Common myeloid progenitor, CD34-positive (primary cell): ENCODE results near the gene MUTYH.

Experiments
- CTCF ChIA-PET: fragments of 350-600 bp; sonication (Branson Sonifier 250); formaldehyde crosslinking; loops from one replicate; lab custom pipeline; 2021; ENCODE audit warnings: antibody characterized with exemption; lab: Charles Lee
- POLR2A ChIA-PET: fragments of 350-600 bp; sonication (Branson Sonifier 250); formaldehyde crosslinking; loops from one replicate; lab custom pipeline; 2021; ENCODE audit warnings: antibody characterized with exemption; lab: Charles Lee
- DNase-seq, 3 donors: peaks; one replicate each; pipeline versions ENCODE4 v3.0.0 to v3.0.0-alpha.2; 2013
- H3K27ac ChIP-seq, 2 experiments: 1 replicate in 1 of 2; 2 replicates in 1 of 2; pipeline ENCODE4 v1.7.0; 2013; ENCODE audit warnings: inconsistent platforms in 2 of 2, low read length in 2 of 2, mild to moderate bottlenecking in 2 of 2, low read depth in 1 of 2, moderate library complexity in 1 of 2; ENCODE audit not compliant: severe bottlenecking in 2 of 2, insufficient read depth in 1 of 2, poor library complexity in 1 of 2
- H3K27me3 ChIP-seq, 5 experiments: replicated peaks in 2 of 5; 1 replicate in 3 of 5; 2 replicates in 2 of 5; pipeline versions ENCODE4 v1.6.1 to v1.7.0; 2013; ENCODE audit warnings: low read length in 4 of 5, mild to moderate bottlenecking in 2 of 5, moderate library complexity in 2 of 5, inconsistent platforms in 1 of 5; ENCODE audit not compliant: insufficient read depth in 5 of 5, control insufficient read depth in 4 of 5
- H3K36me3 ChIP-seq, 4 experiments: 1 replicate in 2 of 4; 2 replicates in 2 of 4; pipeline versions ENCODE4 v1.6.1 to v1.7.0; 2013; ENCODE audit warnings: low read length in 3 of 4, control low read depth in 1 of 4, mild to moderate bottlenecking in 1 of 4; ENCODE audit not compliant: control insufficient read depth in 4 of 4, insufficient read depth in 4 of 4
- H3K4me1 ChIP-seq, 4 experiments: 1 replicate in 3 of 4; 2 replicates in 1 of 4; pipeline versions ENCODE4 v1.6.1 to v1.7.1; 2013; ENCODE audit warnings: low read length in 3 of 4, mild to moderate bottlenecking in 3 of 4, control low read depth in 1 of 4, inconsistent platforms in 1 of 4, moderate library complexity in 1 of 4; ENCODE audit not compliant: control insufficient read depth in 4 of 4, insufficient read depth in 4 of 4; ENCODE audit errors: control extremely low read depth in 1 of 4
- H3K4me3 ChIP-seq, 7 experiments: 1 replicate in 4 of 7; 2 replicates in 3 of 7; pipeline versions ENCODE4 v1.5.1 to v1.7.0; 2013; ENCODE audit warnings: mild to moderate bottlenecking in 7 of 7, low read length in 6 of 7, moderate library complexity in 6 of 7, inconsistent platforms in 2 of 7, low read depth in 2 of 7, control low read depth in 1 of 7; ENCODE audit not compliant: insufficient read depth in 4 of 7, control insufficient read depth in 1 of 7; ENCODE audit errors: extremely low read depth in 1 of 7
- H3K9me3 ChIP-seq, 5 experiments: 1 replicate in 4 of 5; 2 replicates in 1 of 5; pipeline versions ENCODE4 v1.6.1 to v1.7.1; 2013; ENCODE audit warnings: low read length in 4 of 5, mild to moderate bottlenecking in 2 of 5, inconsistent platforms in 1 of 5, low read depth in 1 of 5, moderate library complexity in 1 of 5; ENCODE audit not compliant: control insufficient read depth in 4 of 5, insufficient read depth in 2 of 5; ENCODE audit errors: control extremely low read depth in 1 of 5
- WGBS: methylation state at CpG from one replicate; pipeline ENCODE4 v1.1.5; 2013; ENCODE audit not compliant: insufficient coverage; 5-methylcytosine and 5-hydroxymethylcytosine counted together

MUTYH gene

DNA sequence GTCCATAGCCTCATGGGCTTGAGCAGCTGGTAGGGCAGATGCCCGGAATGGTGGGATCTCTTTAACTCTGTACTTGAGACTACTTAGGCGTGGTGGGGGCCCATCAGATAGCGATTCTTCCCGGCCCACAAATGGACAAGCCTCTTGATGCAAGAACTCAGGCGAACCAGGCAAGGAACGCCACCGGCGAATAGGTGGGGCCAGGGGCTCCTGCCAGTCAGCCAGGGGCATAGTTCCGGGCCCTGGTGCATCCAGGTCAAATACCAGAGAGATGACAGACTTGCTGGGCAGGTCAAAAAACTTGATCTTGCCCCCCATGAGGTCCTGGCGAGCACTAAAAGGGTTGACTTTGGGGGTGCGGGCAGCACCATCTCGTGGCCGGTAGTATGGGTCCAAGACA lies 4.8 kb upstream of the MUTYH start:
- H3K4me3 ChIP-seq: no peak overlapping the region
- CTCF ChIA-PET: interaction anchor here (0.7 to 6.9 kb wide), 3 partner anchors 14 to 326 kb away, joined by 3 to 46 read pairs (median 3); no protein-coding TSS in a partner anchor
- 93% methylated on average over 13 of the region's 13 CpGs for WGBS
- POLR2A ChIA-PET: no interaction called here
- no peak for DNase-seq
- no peaks in the 10 kb centered on the region for H3K9me3 ChIP-seq
- peaks cover 14 to 56% (median 47%) of the 10 kb centered on the region in 4 experiments for H3K36me3 ChIP-seq
- H3K27ac ChIP-seq: no peak overlapping the region
- H3K4me1 ChIP-seq: peaks cover 15 to 33% (median 24%) of the 10 kb centered on the region in 4 experiments
- no peaks in the 10 kb centered on the region for H3K27me3 ChIP-seq

DNA sequence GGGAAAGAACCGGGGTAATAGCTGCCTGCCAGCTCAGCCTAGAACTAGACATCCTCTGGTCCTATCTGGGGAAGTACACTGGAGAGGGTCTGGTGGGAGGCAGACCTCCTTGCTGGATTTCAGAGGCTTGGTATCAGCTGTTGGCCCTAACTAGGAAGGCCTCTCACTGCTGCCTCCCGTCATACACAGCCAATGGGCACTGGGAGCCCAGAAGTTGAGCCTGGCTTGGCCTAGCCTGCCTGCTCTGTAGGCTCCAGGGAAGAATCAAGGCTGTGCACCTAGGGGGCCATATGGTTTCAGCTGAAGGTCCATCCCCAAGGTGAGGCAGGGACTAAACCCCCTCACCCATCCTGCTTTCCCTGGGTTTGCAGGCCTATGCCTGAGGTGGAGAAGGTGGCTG lies 4.3 kb upstream of the MUTYH start:
- no peak for DNase-seq
- no peak overlapping the region for H3K4me3 ChIP-seq
- CTCF ChIA-PET: interaction anchor here (0.6 to 1.1 kb wide), 3 partner anchors 16 to 326 kb away, joined by 3 read pairs; no protein-coding TSS in a partner anchor
- H3K27me3 ChIP-seq: no peaks in the 10 kb centered on the region
- POLR2A ChIA-PET: no interaction called here
- H3K36me3 ChIP-seq: peaks cover 14 to 56% (median 47%) of the 10 kb centered on the region in 4 experiments
- H3K27ac ChIP-seq: no peak overlapping the region
- WGBS: 100% methylated on average over 2 of the region's 2 CpGs
- no peaks in the 10 kb centered on the region for H3K9me3 ChIP-seq
- peaks cover 15 to 33% (median 25%) of the 10 kb centered on the region in 4 experiments for H3K4me1 ChIP-seq

DNA sequence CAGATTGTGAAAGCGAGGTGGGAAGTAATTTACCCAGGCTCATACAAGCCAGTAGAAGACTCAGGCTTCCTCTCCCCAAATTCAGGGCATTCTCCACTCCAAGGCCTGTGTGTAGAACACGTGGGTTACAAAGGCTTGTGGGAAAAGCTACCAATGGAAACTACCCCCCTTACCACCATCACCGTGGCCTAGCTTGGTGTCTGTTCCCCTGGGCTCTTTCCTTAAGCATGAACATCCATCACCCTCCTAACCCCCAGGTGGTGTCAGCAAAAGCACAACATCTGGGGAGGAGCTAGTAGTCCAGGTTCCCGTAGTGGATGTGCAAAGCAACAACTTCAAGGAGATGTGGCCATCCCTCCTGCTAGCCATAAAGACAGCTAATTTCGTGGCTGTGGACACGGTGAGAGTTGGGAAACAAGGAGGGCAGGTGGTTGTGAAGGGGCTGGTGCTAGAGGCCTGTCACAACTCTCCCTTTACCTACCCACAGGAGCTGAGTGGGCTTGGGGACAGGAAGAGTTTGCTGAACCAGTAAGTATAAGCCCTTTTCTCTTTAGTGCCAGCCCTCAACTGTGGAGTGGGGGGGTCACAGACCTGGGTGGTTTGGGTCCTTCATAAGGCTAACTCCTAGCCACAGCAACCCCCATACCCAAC lies 701 bp upstream of the MUTYH start:
- WGBS: 0% methylated on average over 1 of the region's 6 CpGs
- peak in 2 of 3 donors; percentile 37 to 44 for DNase-seq
- H3K4me3 ChIP-seq: peak overlapping the region; percentile 49 to 95 (median 91)
- POLR2A ChIA-PET: interaction anchor here (0.7 to 2.7 kb wide), 8 partner anchors 8 to 709 kb away, joined by 3 to 18 read pairs (median 3); partner anchors contain the start of genes HPDL, TESK2 and UROD
- H3K4me1 ChIP-seq: peaks cover 15 to 38% (median 33%) of the 10 kb centered on the region in 4 experiments
- no peaks in the 10 kb centered on the region for H3K27me3 ChIP-seq
- CTCF ChIA-PET: interaction anchor here (1.1 to 4.5 kb wide), 11 partner anchors 8 to 329 kb away, joined by 3 to 23 read pairs (median 6); partner anchors contain the start of genes HECTD3 and UROD
- peak overlapping the region; percentile 92 to 96 for H3K27ac ChIP-seq
- no peaks in the 10 kb centered on the region for H3K9me3 ChIP-seq
- H3K36me3 ChIP-seq: peaks cover 13 to 52% (median 41%) of the 10 kb centered on the region in 4 experiments

DNA sequence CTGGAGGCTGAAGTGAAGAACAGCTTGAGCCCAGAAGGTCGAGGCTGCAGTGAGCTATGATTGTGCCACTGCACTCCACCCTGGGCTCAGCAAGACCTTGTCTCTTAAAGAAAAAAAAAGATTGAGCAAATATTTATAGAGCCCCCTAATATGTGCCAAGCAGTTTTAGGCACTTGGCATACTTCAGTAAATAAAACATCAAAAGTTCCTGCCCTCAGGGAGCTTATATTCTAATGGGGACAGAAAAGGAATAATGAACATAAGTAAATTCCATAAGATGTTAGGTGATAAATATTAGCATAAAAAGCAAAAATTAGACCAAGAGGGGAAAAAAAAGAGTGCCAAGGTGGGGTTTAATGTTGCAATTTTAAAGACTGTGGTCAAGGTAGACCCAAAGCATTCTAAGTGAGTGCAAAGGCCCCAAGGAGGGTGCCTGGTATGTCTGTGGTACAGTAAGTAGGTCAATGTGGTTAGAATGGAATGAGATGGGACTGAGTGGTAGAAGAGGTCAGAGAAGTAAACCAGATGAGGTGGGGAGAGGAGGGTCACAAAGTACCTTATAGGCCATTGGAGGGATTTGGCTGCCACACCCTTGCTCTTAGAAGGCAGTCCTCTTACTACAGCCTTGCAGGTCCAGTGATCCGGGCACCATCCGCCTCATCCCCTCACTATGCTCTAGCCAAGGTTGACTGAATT lies 2.5 kb downstream of the MUTYH start:
- H3K9me3 ChIP-seq: no peaks in the 10 kb centered on the region
- DNase-seq: no peak
- POLR2A ChIA-PET: no interaction called here
- peaks cover 5 to 31% (median 18%) of the 10 kb centered on the region in 4 experiments for H3K36me3 ChIP-seq
- CTCF ChIA-PET: interaction anchor here (0.8 to 4.5 kb wide), 3 partner anchors 10 to 35 kb away, joined by 3 to 23 read pairs (median 4); partner anchors contain the start of gene HPDL
- peaks cover 15 to 50% (median 40%) of the 10 kb centered on the region in 4 experiments for H3K4me1 ChIP-seq
- 96% methylated on average over 2 of the region's 3 CpGs for WGBS
- no peak overlapping the region for H3K4me3 ChIP-seq
- H3K27me3 ChIP-seq: no peaks in the 10 kb centered on the region
- H3K27ac ChIP-seq: no peak overlapping the region

- Histone ChIP-seq H3K36me3 (peaks cover 0 to 34% (median 19%) of the 10 kb centered on the region in 4 experiments), H3K4me3 (no peak overlapping the region), H3K27ac (no peak overlapping the region), H3K27me3 (no peaks in the 10 kb centered on the region), H3K4me1 (peaks cover 3 to 32% (median 22%) of the 10 kb centered on the region in 4 experiments), H3K9me3 (no peaks in the 10 kb centered on the region)
- POLR2A ChIA-PET: no interaction called here
- CTCF ChIA-PET: interaction anchor here (1.4 to 1.8 kb wide), 3 partner anchors 33 to 543 kb away, joined by 4 to 6 read pairs (median 5); no protein-coding TSS in a partner anchor
- DNase-seq: no peak
- WGBS: 100% methylated on average over 4 of the region's 4 CpGs
Measured at GRCh38 chr1:45335855-45336324, 4.3 kb downstream of the MUTYH start.

- Histone ChIP-seq H3K9me3 (no peaks in the 10 kb centered on the region), H3K36me3 (peaks cover 0 to 39% (median 21%) of the 10 kb centered on the region in 4 experiments), H3K4me3 (no peak overlapping the region), H3K27me3 (no peaks in the 10 kb centered on the region), H3K4me1 (peaks cover 0 to 25% (median 18%) of the 10 kb centered on the region in 4 experiments), H3K27ac (no peak overlapping the region)
- 55% methylated on average over 5 of the region's 9 CpGs for WGBS
- ChIA-PET CTCF (interaction anchor here (0.7 to 2.2 kb wide), 7 partner anchors 9 to 542 kb away, joined by 3 to 7 read pairs (median 4); no protein-coding TSS in a partner anchor), POLR2A (no interaction called here)
- peak in 2 of 3 donors; percentile 55 to 81 for DNase-seq
Measured at GRCh38 chr1:45334308-45335245, 5.7 kb downstream of the MUTYH start.
